Small intestine (tissue), 16 donors: ENCODE data around the gene STARD10. TPM values are rescaled to one million over a fixed set of nuclear protein-coding genes. Genes with fewer than 3 reads are reported as not detected.

Experiments used
- DNase-seq, 2 donors: peaks; one replicate each; pipeline versions ENCODE4 v3.0.0 to v3.0.0-alpha.2; 2013
- FAIRE-seq: peaks from 2 replicates; lab custom pipeline; 2012; peaks lifted over from hg19 to GRCh38; lab: Jason Lieb, UNC
- H3K27ac ChIP-seq, 3 donors: one replicate each; pipeline ENCODE4 v1.5.1; 2013; ENCODE audit warnings: low read length in 2 of 3, mild to moderate bottlenecking in 2 of 3, control low read depth in 1 of 3, inconsistent platforms in 1 of 3, low read depth in 1 of 3, moderate library complexity in 1 of 3
- H3K27me3 ChIP-seq, 3 donors: one replicate each; pipeline ENCODE4 v1.6.1; 2013; ENCODE audit warnings: low read length in 3 of 3, inconsistent platforms in 1 of 3; ENCODE audit not compliant: control insufficient read depth in 3 of 3, insufficient read depth in 3 of 3
- H3K36me3 ChIP-seq, 3 donors: one replicate each; pipeline ENCODE4 v1.6.1; 2013; ENCODE audit warnings: low read length in 3 of 3, inconsistent platforms in 1 of 3, low read depth in 1 of 3, mild to moderate bottlenecking in 1 of 3, moderate library complexity in 1 of 3; ENCODE audit not compliant: control insufficient read depth in 3 of 3, insufficient read depth in 2 of 3
- H3K4me1 ChIP-seq, 3 donors: one replicate each; pipeline ENCODE4 v1.6.1; 2013; ENCODE audit warnings: low read length in 2 of 3, inconsistent platforms in 1 of 3, low read depth in 1 of 3, mild to moderate bottlenecking in 1 of 3, moderate library complexity in 1 of 3; ENCODE audit not compliant: control insufficient read depth in 3 of 3, insufficient read depth in 2 of 3
- H3K4me3 ChIP-seq, 3 donors: one replicate each; pipeline ENCODE4 v1.5.1; 2013; ENCODE audit warnings: low read length in 3 of 3, control low read depth in 1 of 3, inconsistent platforms in 1 of 3, low read depth in 1 of 3, mild to moderate bottlenecking in 1 of 3, moderate library complexity in 1 of 3
- H3K9me3 ChIP-seq, 2 donors: one replicate each; pipeline ENCODE4 v1.6.1; 2013; ENCODE audit warnings: low read depth in 1 of 2, low read length in 1 of 2; ENCODE audit not compliant: control insufficient read depth in 2 of 2, insufficient read depth in 1 of 2
- WGBS, 3 donors: extraction: QIAGEN DNeasy Blood & Tissue Kit; methylation state at CpG; one replicate each; pipeline ENCODE4 v1.1.7; 2013; 5-methylcytosine and 5-hydroxymethylcytosine counted together
- long read RNA-seq, 10 donors: transcript quantifications; one replicate each; lab custom pipeline, GENCODE V29; 2026
- polyA plus RNA-seq, 4 donors: library from polyadenylated mRNA; stranded (reverse) in 3 of 4; unstranded in 1 of 4; fragments of 200-250 nt in 3 of 4; fragments of 120-200 nt in 1 of 4; gene quantifications; one replicate each; pipeline versions ENCODE4 v1.2.1 to v1.2.3, GENCODE V29; 2013
- donor health status: healthy with polysubstance abuse.
- donor health status: control.
- donor health status: control.
- donor health status: Bipolar disorder and iron deficiency.
- donor health status: healthy.

Gene STARD10
- polyA plus RNA-seq: 100 to 1,000 TPM; 169 to 473 (median 284) TPM
- long read RNA-seq, donor 1, transcript STARD10-210 (7 exons, 1,100 nt): major isoform, 159 of 357 reads
- long read RNA-seq, donor 1, transcript STARD10-217 (3 exons, 506 nt): minor isoform, 9 of 357 reads
- long read RNA-seq, donor 1, transcript STARD10-205 (3 exons, 579 nt): minor isoform, 7 of 357 reads
- long read RNA-seq, donor 1, transcript STARD10-220 (7 exons, 1,085 nt): minor isoform, 10 of 357 reads
- long read RNA-seq, donor 1, partial matches to known transcripts: 149 of 357 reads
- long read RNA-seq, donor 1, other reads (novel, unspliced or antisense): 16 of 357 reads
- long read RNA-seq, donor 2, transcript STARD10-210 (7 exons, 1,100 nt): major isoform, 24 of 32 reads
- long read RNA-seq, donor 2, partial matches to known transcripts: 6 of 32 reads
- long read RNA-seq, donor 2, other reads (novel, unspliced or antisense): 0 of 32 reads
- long read RNA-seq, donor 3, transcript STARD10-217 (3 exons, 506 nt): minor isoform, 6 of 83 reads
- long read RNA-seq, donor 3, transcript STARD10-210 (7 exons, 1,100 nt): major isoform, 39 of 83 reads
- long read RNA-seq, donor 3, partial matches to known transcripts: 29 of 83 reads
- long read RNA-seq, donor 3, other reads (novel, unspliced or antisense): 6 of 83 reads
- long read RNA-seq, donor 4, partial matches to known transcripts: 0 of 2 reads
- long read RNA-seq, donor 4, other reads (novel, unspliced or antisense): 0 of 2 reads
- long read RNA-seq, donor 5, transcript STARD10-217 (3 exons, 506 nt): minor isoform, 7 of 52 reads
- long read RNA-seq, donor 5, transcript STARD10-210 (7 exons, 1,100 nt): major isoform, 24 of 52 reads
- long read RNA-seq, donor 5, partial matches to known transcripts: 19 of 52 reads
- long read RNA-seq, donor 5, other reads (novel, unspliced or antisense): 0 of 52 reads
- long read RNA-seq, donor 6, transcript STARD10-210 (7 exons, 1,100 nt): major isoform, 44 of 70 reads
- long read RNA-seq, donor 6, partial matches to known transcripts: 16 of 70 reads
- long read RNA-seq, donor 6, other reads (novel, unspliced or antisense): 8 of 70 reads
- long read RNA-seq, donor 7: 0 reads
- long read RNA-seq, donor 8, partial matches to known transcripts: 0 of 1 reads
- long read RNA-seq, donor 8, other reads (novel, unspliced or antisense): 0 of 1 reads
- long read RNA-seq, donor 9, transcript STARD10-210 (7 exons, 1,100 nt): major isoform, 9 of 18 reads
- long read RNA-seq, donor 9, partial matches to known transcripts: 7 of 18 reads
- long read RNA-seq, donor 9, other reads (novel, unspliced or antisense): 0 of 18 reads
- long read RNA-seq, donor 10, transcript STARD10-217 (3 exons, 506 nt): minor isoform, 5 of 148 reads
- long read RNA-seq, donor 10, transcript STARD10-210 (7 exons, 1,100 nt): major isoform, 78 of 148 reads
- long read RNA-seq, donor 10, transcript STARD10-220 (7 exons, 1,085 nt): minor isoform, 7 of 148 reads
- long read RNA-seq, donor 10, partial matches to known transcripts: 46 of 148 reads
- long read RNA-seq, donor 10, other reads (novel, unspliced or antisense): 8 of 148 reads

DNA sequence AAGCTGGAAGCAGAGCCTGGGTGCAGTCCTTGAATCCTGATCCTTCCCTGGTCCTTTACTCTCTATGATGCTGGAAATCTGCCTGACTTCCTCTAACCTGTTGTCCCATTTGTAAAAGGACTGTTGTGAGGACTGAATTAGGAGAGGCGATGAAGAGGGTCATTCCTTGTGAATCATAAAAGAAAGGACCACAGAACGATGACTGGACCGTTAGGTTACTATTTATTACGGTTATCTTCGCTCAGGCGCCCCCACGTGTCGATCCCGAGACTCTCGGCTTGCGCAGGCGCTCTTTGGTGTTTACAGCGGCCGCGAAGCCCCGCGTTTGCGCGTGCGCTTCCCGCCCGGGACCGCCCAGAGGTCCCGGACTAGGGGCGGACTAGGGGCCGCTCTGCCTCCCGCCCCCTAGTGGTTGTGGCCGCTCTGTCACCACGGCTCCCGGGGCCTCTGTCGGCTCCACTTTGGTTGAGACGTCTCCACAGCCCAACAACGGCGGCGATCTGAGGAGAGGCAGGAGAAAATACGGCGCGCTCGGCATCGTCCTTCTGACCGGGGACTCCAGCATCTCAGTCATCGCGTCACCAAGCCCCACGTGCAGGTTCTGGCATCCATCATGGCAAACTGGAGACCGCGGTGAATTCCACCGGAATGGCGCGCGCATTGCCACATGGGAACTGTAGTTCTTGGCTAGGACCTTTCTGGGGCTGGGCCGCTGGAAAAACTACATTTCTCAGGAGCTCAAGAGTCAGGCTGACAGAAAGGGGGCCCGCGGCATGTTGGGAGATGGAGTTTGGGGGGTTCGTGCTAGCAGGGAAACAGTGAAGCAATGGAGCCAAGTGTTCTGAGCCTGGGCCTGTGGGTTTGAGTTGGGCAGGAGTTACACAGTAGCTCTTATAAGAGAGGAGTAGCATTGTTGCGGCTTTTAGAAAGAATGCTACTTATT is at the start of gene STARD10:
Gene STARD10 (minus strand): TSS at position 623 of the 943 bp plus-strand sequence. CDS start 12,866 bp downstream, outside the sequence.
- H3K4me3 ChIP-seq: peak within 1 kb of the TSS; percentile 27 to 71 (median 63)
- DNase-seq (peak; percentile 97 to 98), FAIRE-seq (no peak)
- no peaks in the 10 kb centered on the region for H3K27me3 ChIP-seq
- WGBS, 3 donors: 2% methylated on average over 53 to 55 of the region's 55 CpGs
- H3K4me1 ChIP-seq: peaks cover 0 to 45% (median 0%) of the 10 kb centered on the region in 3 donors
- no peaks in the 10 kb centered on the region for H3K9me3 ChIP-seq
- peak within 1 kb of the TSS; percentile 69 to 95 (median 89) for H3K27ac ChIP-seq
- peaks cover 0 to 11% (median 0%) of the 10 kb centered on the region in 3 donors for H3K36me3 ChIP-seq

GRCh38 chr11:72842653-72843330 is 48.9 kb upstream of the STARD10 start:
- no peaks in the 10 kb centered on the region for H3K9me3 ChIP-seq
- no peaks in the 10 kb centered on the region for H3K27me3 ChIP-seq
- H3K4me1 ChIP-seq: peaks cover 0 to 9% (median 0%) of the 10 kb centered on the region in 3 donors
- no peak for DNase-seq
- H3K4me3 ChIP-seq: no peak overlapping the region
- no peak overlapping the region for H3K27ac ChIP-seq
- FAIRE-seq: no peak
- 80 to 89% (median 87%) methylated on average over 14 of the region's 14 CpGs for WGBS, 3 donors
- H3K36me3 ChIP-seq: peaks cover 0 to 26% (median 0%) of the 10 kb centered on the region in 3 donors

- no peak for FAIRE-seq
- Histone ChIP-seq H3K9me3 (no peaks in the 10 kb centered on the region), H3K27ac (no peak overlapping the region), H3K4me3 (no peak overlapping the region), H3K27me3 (no peaks in the 10 kb centered on the region), H3K36me3 (peaks cover 0 to 31% (median 0%) of the 10 kb centered on the region in 3 donors), H3K4me1 (peaks cover 0 to 9% (median 0%) of the 10 kb centered on the region in 3 donors)
- DNase-seq: no peak
- WGBS, 3 donors: 80 to 84% (median 81%) methylated on average over 5 of the region's 5 CpGs
Measured at GRCh38 chr11:72842126-72842525, 48.3 kb upstream of the STARD10 start.

DNA sequence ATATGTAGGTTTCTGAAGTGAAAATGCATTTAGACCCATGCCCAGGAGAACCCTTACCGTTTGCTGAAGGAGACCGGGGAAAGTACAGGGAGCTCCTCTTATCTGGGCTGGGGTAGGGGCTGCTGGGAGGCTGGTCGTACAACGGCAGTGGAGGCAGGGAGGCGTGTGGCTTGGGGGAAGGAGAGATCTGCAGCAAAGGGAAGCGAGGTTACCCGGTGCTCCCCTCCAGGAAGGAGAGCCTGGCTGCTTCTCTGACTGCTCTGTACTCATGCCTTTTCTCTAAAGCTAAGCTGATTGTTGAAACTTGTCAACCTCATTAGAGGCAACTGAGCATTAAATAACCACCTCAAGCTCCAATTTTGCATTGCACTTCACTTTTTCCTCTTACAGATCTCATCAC is 47.5 kb upstream of the STARD10 start:
- no peak overlapping the region for H3K4me3 ChIP-seq
- H3K27ac ChIP-seq: no peak overlapping the region
- peaks cover 0 to 9% (median 0%) of the 10 kb centered on the region in 3 donors for H3K4me1 ChIP-seq
- H3K36me3 ChIP-seq: peaks cover 0 to 31% (median 0%) of the 10 kb centered on the region in 3 donors
- DNase-seq: no peak
- no peak for FAIRE-seq
- no peaks in the 10 kb centered on the region for H3K27me3 ChIP-seq
- 85 to 91% (median 87%) methylated on average over 7 of the region's 7 CpGs for WGBS, 3 donors
- no peaks in the 10 kb centered on the region for H3K9me3 ChIP-seq

DNA sequence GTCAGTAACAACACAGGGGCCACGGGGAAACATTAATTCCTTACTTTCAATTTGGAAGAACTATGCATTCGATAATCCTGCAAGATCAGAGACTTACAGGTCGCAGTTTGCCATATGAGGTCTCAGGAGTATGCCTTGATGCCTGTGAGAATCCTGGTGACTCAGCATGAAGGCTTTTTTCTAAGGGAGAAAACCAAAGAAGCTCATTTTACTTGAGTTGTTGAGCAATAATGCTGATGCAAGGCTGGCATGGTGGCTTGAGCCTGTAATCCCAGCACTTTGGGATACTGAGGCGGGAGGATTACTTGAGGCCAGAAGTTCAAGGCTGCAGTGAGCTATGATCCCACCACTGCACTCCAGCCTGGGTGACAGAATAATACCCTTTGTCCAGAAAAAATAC is 46.9 kb upstream of the STARD10 start:
- peaks cover 0 to 36% (median 0%) of the 10 kb centered on the region in 3 donors for H3K36me3 ChIP-seq
- FAIRE-seq (no peak), DNase-seq (no peak)
- no peak overlapping the region for H3K4me3 ChIP-seq
- 93 to 95% (median 94%) methylated on average over 4 of the region's 4 CpGs for WGBS, 3 donors
- no peak overlapping the region for H3K27ac ChIP-seq
- H3K27me3 ChIP-seq: no peaks in the 10 kb centered on the region
- peaks cover 0 to 13% (median 0%) of the 10 kb centered on the region in 3 donors for H3K4me1 ChIP-seq
- no peaks in the 10 kb centered on the region for H3K9me3 ChIP-seq

- WGBS, 3 donors: 85 to 91% (median 88%) methylated on average over 4 of the region's 4 CpGs
- Histone ChIP-seq H3K27me3 (no peaks in the 10 kb centered on the region), H3K27ac (no peak overlapping the region), H3K9me3 (no peaks in the 10 kb centered on the region), H3K36me3 (peaks cover 0 to 45% (median 0%) of the 10 kb centered on the region in 3 donors), H3K4me3 (no peak overlapping the region), H3K4me1 (peaks cover 0 to 10% (median 0%) of the 10 kb centered on the region in 3 donors)
- FAIRE-seq (no peak), DNase-seq (no peak)
Measured at GRCh38 chr11:72838691-72839305, 45.0 kb upstream of the STARD10 start.
